ENCODE data around the gene FAM222B.
A peak's percentile ranks its signal among the peaks of the same experiment; 100 is the strongest.

FAM222B gene

DNA sequence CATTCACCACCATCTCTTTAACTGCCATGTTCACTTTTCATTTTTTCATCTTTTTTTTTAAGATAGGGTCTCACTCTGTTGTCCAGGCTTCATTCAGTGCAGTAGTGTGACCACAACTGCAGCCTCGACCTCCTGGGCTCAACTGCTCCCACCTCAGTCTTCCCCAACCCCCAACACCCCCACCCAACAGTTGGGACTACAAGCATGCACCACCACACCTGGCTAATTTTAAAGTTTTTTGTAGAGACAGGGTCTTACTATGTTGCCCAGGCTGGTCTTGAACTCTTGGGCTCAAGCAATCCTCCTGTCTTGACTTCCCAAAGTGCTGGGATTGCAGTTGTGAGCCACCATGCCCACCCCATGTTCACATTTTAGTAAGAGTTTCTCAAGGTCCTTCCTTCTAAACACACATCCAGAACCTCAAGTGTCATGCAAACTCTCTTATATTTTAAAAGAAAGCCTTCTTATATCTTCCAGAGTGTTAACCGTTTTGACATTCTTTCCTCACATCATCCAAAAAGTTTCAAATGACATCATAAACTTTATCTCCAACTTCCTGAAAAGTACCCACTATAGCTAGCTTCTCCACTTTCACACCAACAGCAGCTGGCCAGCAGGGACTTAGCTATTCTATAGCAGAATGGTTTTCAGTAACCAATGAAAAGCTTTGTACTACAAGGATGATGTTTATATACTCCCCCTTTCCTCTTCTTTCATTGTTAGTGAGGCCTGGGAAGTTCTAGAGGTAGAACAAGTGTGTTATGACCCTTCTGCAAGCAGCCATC is 49.5 kb downstream of the FAM222B start (continued):
- TF ChIP-seq, protein P1, sequence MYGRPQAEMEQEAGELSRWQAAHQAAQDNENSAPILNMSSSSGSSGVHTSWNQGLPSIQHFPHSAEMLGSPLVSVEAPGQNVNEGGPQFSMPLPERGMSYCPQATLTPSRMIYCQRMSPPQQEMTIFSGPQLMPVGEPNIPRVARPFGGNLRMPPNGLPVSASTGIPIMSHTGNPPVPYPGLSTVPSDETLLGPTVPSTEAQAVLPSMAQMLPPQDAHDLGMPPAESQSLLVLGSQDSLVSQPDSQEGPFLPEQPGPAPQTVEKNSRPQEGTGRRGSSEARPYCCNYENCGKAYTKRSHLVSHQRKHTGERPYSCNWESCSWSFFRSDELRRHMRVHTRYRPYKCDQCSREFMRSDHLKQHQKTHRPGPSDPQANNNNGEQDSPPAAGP (tag by site-specific recombination; IDR thresholded peaks at IDR 0.05), result no peak
- TF ChIP-seq ZNF292 (tag by site-specific recombination; IDR thresholded peaks at IDR 0.05; ENCODE audit: borderline replicate concordance, low read depth) (no peak), ZSCAN23 (tag by site-specific recombination; IDR thresholded peaks at IDR 0.05) (no peak), ZNF558 (tag by site-specific recombination; IDR thresholded peaks at IDR 0.05) (no peak), ZNF16 (tag by site-specific recombination; IDR thresholded peaks at IDR 0.05; ENCODE audit: low read depth) (no peak), ZNF391 (tag by site-specific recombination; IDR thresholded peaks at IDR 0.05; ENCODE audit: borderline replicate concordance, low read depth) (no peak), ZBTB20 (tag by site-specific recombination; IDR thresholded peaks at IDR 0.05) (no peak), ZNF629 (tag by site-specific recombination; IDR thresholded peaks at IDR 0.05) (peak; percentile 66), ZNF585B (tag by site-specific recombination; IDR thresholded peaks at IDR 0.05) (no peak), KLF16 (tag by site-specific recombination; IDR thresholded peaks at IDR 0.05) (no peak), IKZF3 (tag by site-specific recombination; IDR thresholded peaks at IDR 0.05) (peak; percentile 44; the same call in 1 of the 2 replicates), ZNF76 (tag by site-specific recombination; IDR thresholded peaks at IDR 0.05; ENCODE audit: borderline replicate concordance, low read depth) (no peak), ZBTB8A (tag by site-specific recombination; IDR thresholded peaks at IDR 0.05) (no peak), ZNF701 (tag by site-specific recombination; IDR thresholded peaks at IDR 0.05) (no peak), ZNF664 (tag by site-specific recombination; IDR thresholded peaks at IDR 0.05) (no peak), ZNF48 (tag by site-specific recombination; IDR thresholded peaks at IDR 0.05) (no peak), ZNF211 (tag by site-specific recombination; IDR thresholded peaks at IDR 0.05; ENCODE audit: low read depth) (no peak), ZNF184 (tag by site-specific recombination; IDR thresholded peaks at IDR 0.05) (no peak)
- TF ChIP-seq, protein P2, sequence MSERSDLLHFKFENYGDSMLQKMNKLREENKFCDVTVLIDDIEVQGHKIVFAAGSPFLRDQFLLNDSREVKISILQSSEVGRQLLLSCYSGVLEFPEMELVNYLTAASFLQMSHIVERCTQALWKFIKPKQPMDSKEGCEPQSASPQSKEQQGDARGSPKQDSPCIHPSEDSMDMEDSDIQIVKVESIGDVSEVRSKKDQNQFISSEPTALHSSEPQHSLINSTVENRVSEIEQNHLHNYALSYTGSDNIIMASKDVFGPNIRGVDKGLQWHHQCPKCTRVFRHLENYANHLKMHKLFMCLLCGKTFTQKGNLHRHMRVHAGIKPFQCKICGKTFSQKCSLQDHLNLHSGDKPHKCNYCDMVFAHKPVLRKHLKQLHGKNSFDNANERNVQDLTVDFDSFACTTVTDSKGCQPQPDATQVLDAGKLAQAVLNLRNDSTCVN (tag by site-specific recombination; optimal IDR thresholded peaks at IDR 0.05), result no peak
- TF ChIP-seq, protein P3, sequence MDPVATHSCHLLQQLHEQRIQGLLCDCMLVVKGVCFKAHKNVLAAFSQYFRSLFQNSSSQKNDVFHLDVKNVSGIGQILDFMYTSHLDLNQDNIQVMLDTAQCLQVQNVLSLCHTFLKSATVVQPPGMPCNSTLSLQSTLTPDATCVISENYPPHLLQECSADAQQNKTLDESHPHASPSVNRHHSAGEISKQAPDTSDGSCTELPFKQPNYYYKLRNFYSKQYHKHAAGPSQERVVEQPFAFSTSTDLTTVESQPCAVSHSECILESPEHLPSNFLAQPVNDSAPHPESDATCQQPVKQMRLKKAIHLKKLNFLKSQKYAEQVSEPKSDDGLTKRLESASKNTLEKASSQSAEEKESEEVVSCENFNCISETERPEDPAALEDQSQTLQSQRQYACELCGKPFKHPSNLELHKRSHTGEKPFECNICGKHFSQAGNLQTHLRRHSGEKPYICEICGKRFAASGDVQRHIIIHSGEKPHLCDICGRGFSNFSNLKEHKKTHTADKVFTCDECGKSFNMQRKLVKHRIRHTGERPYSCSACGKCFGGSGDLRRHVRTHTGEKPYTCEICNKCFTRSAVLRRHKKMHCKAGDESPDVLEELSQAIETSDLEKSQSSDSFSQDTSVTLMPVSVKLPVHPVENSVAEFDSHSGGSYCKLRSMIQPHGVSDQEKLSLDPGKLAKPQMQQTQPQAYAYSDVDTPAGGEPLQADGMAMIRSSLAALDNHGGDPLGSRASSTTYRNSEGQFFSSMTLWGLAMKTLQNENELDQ (tag by site-specific recombination; IDR thresholded peaks at IDR 0.05; ENCODE audit: low read depth), result no peak

DNA sequence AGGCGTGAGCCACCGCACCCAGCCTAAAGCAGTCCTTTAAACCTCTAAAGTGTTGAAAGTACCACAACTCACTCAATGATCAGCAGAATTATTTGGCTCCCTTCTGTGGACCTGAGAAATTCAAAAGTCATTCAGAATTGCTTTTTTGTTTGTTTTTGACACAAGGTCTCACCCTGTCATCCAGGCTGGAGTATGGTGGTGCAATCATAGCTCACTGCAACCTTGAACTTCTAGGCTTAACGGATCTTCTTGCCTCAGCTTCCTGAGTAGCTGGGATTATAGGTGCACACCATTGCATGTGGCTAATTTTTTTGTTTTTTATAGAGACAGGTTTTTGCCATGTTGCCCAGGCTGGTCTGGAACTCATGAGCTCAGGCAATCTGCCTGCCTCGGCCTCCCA is 54.5 kb downstream of the FAM222B start:
- POLR2A ChIA-PET, result interaction anchor here (0.8 kb wide), 1 partner anchor 340 kb away, joined by 5 read pairs; no protein-coding TSS in a partner anchor
- no peaks in the 10 kb centered on the region for H3K4me1 ChIP-seq (ENCODE audit: control insufficient read depth, insufficient read depth, low read length)
- H3K36me3 ChIP-seq (ENCODE audit: control insufficient read depth in 2 of 2, insufficient read depth in 1 of 2, low read length in 2 of 2), result peaks cover 0 to 8% of the 10 kb centered on the region in 2 experiments; a peak in 1 of 3 replicates
- H3K27ac ChIP-seq (ENCODE audit: extremely low read depth, low read depth, low read length), result no peak overlapping the region
- no peak overlapping the region for H3K4me3 ChIP-seq (ENCODE audit: low read depth, low read length)
- CTCF ChIA-PET, result interaction anchor here (0.7 to 9.7 kb wide), 4 partner anchors 16 to 330 kb away, joined by 3 to 62 read pairs (median 4); no protein-coding TSS in a partner anchor
- H3K9me3 ChIP-seq (ENCODE audit: control insufficient read depth, insufficient read depth, low read depth, low read length), result no peaks in the 10 kb centered on the region
- TF ChIP-seq, protein P4, sequence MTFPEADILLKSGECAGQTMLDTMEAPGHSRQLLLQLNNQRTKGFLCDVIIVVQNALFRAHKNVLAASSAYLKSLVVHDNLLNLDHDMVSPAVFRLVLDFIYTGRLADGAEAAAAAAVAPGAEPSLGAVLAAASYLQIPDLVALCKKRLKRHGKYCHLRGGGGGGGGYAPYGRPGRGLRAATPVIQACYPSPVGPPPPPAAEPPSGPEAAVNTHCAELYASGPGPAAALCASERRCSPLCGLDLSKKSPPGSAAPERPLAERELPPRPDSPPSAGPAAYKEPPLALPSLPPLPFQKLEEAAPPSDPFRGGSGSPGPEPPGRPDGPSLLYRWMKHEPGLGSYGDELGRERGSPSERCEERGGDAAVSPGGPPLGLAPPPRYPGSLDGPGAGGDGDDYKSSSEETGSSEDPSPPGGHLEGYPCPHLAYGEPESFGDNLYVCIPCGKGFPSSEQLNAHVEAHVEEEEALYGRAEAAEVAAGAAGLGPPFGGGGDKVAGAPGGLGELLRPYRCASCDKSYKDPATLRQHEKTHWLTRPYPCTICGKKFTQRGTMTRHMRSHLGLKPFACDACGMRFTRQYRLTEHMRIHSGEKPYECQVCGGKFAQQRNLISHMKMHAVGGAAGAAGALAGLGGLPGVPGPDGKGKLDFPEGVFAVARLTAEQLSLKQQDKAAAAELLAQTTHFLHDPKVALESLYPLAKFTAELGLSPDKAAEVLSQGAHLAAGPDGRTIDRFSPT (tag by site-specific recombination; IDR thresholded peaks at IDR 0.05), result no peak
- TF ChIP-seq ZNF184 (tag by site-specific recombination; IDR thresholded peaks at IDR 0.05) (no peak), ZNF335 (tag by site-specific recombination; conservative IDR thresholded peaks at IDR 0.05) (no peak), BCL11B (tag by site-specific recombination; IDR thresholded peaks at IDR 0.05; ENCODE audit: low read depth) (no peak), HOXC10 (CRISPR knock-in tag; IDR thresholded peaks at IDR 0.05) (no peak), SCRT1 (tag by site-specific recombination; IDR thresholded peaks at IDR 0.05; ENCODE audit: borderline replicate concordance) (no peak), ZBTB8A (tag by site-specific recombination; IDR thresholded peaks at IDR 0.05) (no peak), TRIM28 (IDR thresholded peaks at IDR 0.05; ENCODE audit: borderline replicate concordance, low read length) (no peak), ZBTB20 (tag by site-specific recombination; IDR thresholded peaks at IDR 0.05) (no peak), ZNF600 (tag by site-specific recombination; IDR thresholded peaks at IDR 0.05) (no peak), ZNF266 (tag by site-specific recombination; IDR thresholded peaks at IDR 0.05; ENCODE audit: low read depth) (no peak)
- TF ChIP-seq, protein P5, sequence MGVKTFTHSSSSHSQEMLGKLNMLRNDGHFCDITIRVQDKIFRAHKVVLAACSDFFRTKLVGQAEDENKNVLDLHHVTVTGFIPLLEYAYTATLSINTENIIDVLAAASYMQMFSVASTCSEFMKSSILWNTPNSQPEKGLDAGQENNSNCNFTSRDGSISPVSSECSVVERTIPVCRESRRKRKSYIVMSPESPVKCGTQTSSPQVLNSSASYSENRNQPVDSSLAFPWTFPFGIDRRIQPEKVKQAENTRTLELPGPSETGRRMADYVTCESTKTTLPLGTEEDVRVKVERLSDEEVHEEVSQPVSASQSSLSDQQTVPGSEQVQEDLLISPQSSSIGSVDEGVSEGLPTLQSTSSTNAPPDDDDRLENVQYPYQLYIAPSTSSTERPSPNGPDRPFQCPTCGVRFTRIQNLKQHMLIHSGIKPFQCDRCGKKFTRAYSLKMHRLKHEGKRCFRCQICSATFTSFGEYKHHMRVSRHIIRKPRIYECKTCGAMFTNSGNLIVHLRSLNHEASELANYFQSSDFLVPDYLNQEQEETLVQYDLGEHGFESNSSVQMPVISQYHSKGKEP (tag by site-specific recombination; IDR thresholded peaks at IDR 0.05), result no peak

Measured in HEK293 (cell line).